ENCODE results near the gene NOS1. TPM values are rescaled to one million over a fixed set of nuclear protein-coding genes. Genes with fewer than 3 reads are reported as not detected.
A peak's percentile ranks its signal among the peaks of the same experiment; 100 is the strongest.

The NOS1 gene
- total RNA-seq, 4 donors from 2014 or later = 6.6 to 15.4 (median 12.0) TPM

GRCh38 chr12:117363953-117364486 is 2.6 kb upstream of the NOS1 start:
- 20% methylated on average over 4 of the region's 4 CpGs for WGBS
- no peak for DNase-seq (ENCODE audit: low spot score in 2 of 2)
- no peak overlapping the region for H3K4me3 ChIP-seq
- H3K27ac ChIP-seq = no peak overlapping the region
- no peaks in the 10 kb centered on the region for H3K36me3 ChIP-seq
- H3K27me3 ChIP-seq = peaks cover 74% of the 10 kb centered on the region
- peaks cover 15% of the 10 kb centered on the region for H3K4me1 ChIP-seq
- no peaks in the 10 kb centered on the region for H3K9me3 ChIP-seq
- no peak for TF ChIP-seq EP300 (IDR thresholded peaks at IDR 0.05)
- no peak for TF ChIP-seq CTCF (IDR thresholded peaks at IDR 0.05)
- TF ChIP-seq POLR2AphosphoS5 (IDR thresholded peaks at IDR 0.05) = no peak
- TF ChIP-seq POLR2A (IDR thresholded peaks at IDR 0.05) = no peak

- H3K4me3 ChIP-seq = no peak overlapping the region
- no peak for TF ChIP-seq CTCF (IDR thresholded peaks at IDR 0.05)
- TF ChIP-seq POLR2A (IDR thresholded peaks at IDR 0.05) = no peak
- TF ChIP-seq EP300 (IDR thresholded peaks at IDR 0.05) = no peak
- TF ChIP-seq POLR2AphosphoS5 (IDR thresholded peaks at IDR 0.05) = no peak
- no peak overlapping the region for H3K27ac ChIP-seq
- H3K27me3 ChIP-seq = peaks cover 83% of the 10 kb centered on the region
- 53% methylated on average over 10 of the region's 10 CpGs for WGBS
- H3K36me3 ChIP-seq = no peaks in the 10 kb centered on the region
- no peak for DNase-seq (ENCODE audit: low spot score in 2 of 2)
- H3K4me1 ChIP-seq = peaks cover 15% of the 10 kb centered on the region
- no peaks in the 10 kb centered on the region for H3K9me3 ChIP-seq
Observed at GRCh38 chr12:117363056-117363662, 1.7 kb upstream of the NOS1 start.

- Histone ChIP-seq H3K4me1 (peaks cover 15% of the 10 kb centered on the region), H3K4me3 (no peak overlapping the region), H3K27ac (no peak overlapping the region), H3K9me3 (no peaks in the 10 kb centered on the region), H3K36me3 (no peaks in the 10 kb centered on the region), H3K27me3 (peaks cover 86% of the 10 kb centered on the region)
- no peak for DNase-seq (ENCODE audit: low spot score in 2 of 2)
- TF ChIP-seq EP300 (IDR thresholded peaks at IDR 0.05) = no peak
- TF ChIP-seq CTCF (IDR thresholded peaks at IDR 0.05) = no peak
- TF ChIP-seq POLR2AphosphoS5 (IDR thresholded peaks at IDR 0.05) = no peak
- TF ChIP-seq POLR2A (IDR thresholded peaks at IDR 0.05) = no peak
- 80% methylated on average over 12 of the region's 12 CpGs for WGBS
Observed at GRCh38 chr12:117362391-117362790, 965 bp upstream of the NOS1 start.

- Histone ChIP-seq H3K4me1 (peaks cover 15% of the 10 kb centered on the region), H3K36me3 (no peaks in the 10 kb centered on the region), H3K4me3 (no peak overlapping the region), H3K9me3 (no peaks in the 10 kb centered on the region), H3K27me3 (peaks cover 86% of the 10 kb centered on the region), H3K27ac (no peak overlapping the region)
- no peak for DNase-seq (ENCODE audit: low spot score in 2 of 2)
- 61% methylated on average over 4 of the region's 4 CpGs for WGBS
- no peak for TF ChIP-seq POLR2A (IDR thresholded peaks at IDR 0.05)
- TF ChIP-seq POLR2AphosphoS5 (IDR thresholded peaks at IDR 0.05) = no peak
- no peak for TF ChIP-seq CTCF (IDR thresholded peaks at IDR 0.05)
- TF ChIP-seq EP300 (IDR thresholded peaks at IDR 0.05) = no peak
Observed at GRCh38 chr12:117361905-117362304, 479 bp upstream of the NOS1 start.

GRCh38 chr12:117360551-117361346 is 677 bp downstream of the NOS1 start:
- peaks cover 15% of the 10 kb centered on the region for H3K4me1 ChIP-seq
- peak overlapping the region; percentile 57 for H3K4me3 ChIP-seq
- H3K27me3 ChIP-seq = peaks cover 83% of the 10 kb centered on the region
- H3K36me3 ChIP-seq = no peaks in the 10 kb centered on the region
- 0% methylated on average over 7 of the region's 91 CpGs for WGBS
- H3K27ac ChIP-seq = no peak overlapping the region
- TF ChIP-seq POLR2AphosphoS5 (IDR thresholded peaks at IDR 0.05) (no peak), EP300 (IDR thresholded peaks at IDR 0.05) (no peak), POLR2A (IDR thresholded peaks at IDR 0.05) (no peak), CTCF (IDR thresholded peaks at IDR 0.05) (no peak)
- H3K9me3 ChIP-seq = no peaks in the 10 kb centered on the region
- DNase-seq (ENCODE audit: low spot score in 2 of 2) = no peak

All from suprapubic skin (tissue), 4 donors.